ENCODE results near the gene DGKK. TPM values are rescaled to one million over a fixed set of nuclear protein-coding genes. Genes with fewer than 3 reads are reported as not detected.
A peak's percentile ranks its signal among the peaks of the same experiment; 100 is the strongest.

The DGKK gene
- total RNA-seq, 1 donor from 2014 or later, result 0.05 TPM

- Histone ChIP-seq H3K27me3 (ENCODE audit: insufficient read depth, low read length) (no peaks in the 10 kb centered on the region), H3K9ac (ENCODE audit: low read length) (no peak overlapping the region), H3K36me3 (ENCODE audit: insufficient read depth, low read length) (no peaks in the 10 kb centered on the region), H3K4me3 (ENCODE audit: insufficient read depth, low read depth, low read length) (no peak overlapping the region), H3K4me1 (ENCODE audit: insufficient read depth, low read length) (no peaks in the 10 kb centered on the region), H3K4me2 (ENCODE audit: low read length) (no peak overlapping the region), H3K79me2 (ENCODE audit: insufficient read depth, low read length) (no peaks in the 10 kb centered on the region), H3K9me3 (ENCODE audit: insufficient read depth, low read depth, low read length) (no peaks in the 10 kb centered on the region), H2AFZ (ENCODE audit: low read depth, low read length) (no peak overlapping the region), H3K27ac (ENCODE audit: low read depth, low read length) (no peak overlapping the region), H4K20me1 (ENCODE audit: insufficient read depth, low read length) (no peaks in the 10 kb centered on the region)
- FAIRE-seq (peak; percentile 77), DNase-seq (ENCODE audit: low read depth) (no peak)
- H3K4me3 Mint-ChIP-seq (ENCODE audit: unreplicated experiment), result no peak overlapping the region
- H3K36me3 Mint-ChIP-seq (ENCODE audit: low read depth, unreplicated experiment), result no peaks in the 10 kb centered on the region
- H3K9me3 Mint-ChIP-seq (ENCODE audit: unreplicated experiment), result no peaks in the 10 kb centered on the region
- no peak overlapping the region for H3K27ac Mint-ChIP-seq (ENCODE audit: unreplicated experiment)
- H3K4me1 Mint-ChIP-seq (ENCODE audit: low read depth, unreplicated experiment), result peaks cover 3% of the 10 kb centered on the region
- no peak for TF ChIP-seq CTCF (IDR thresholded peaks at IDR 0.05; ENCODE audit: insufficient read depth, low read depth, low read length)
- no peak for TF ChIP-seq EZH2 (IDR thresholded peaks at IDR 0.05; ENCODE audit: insufficient read depth, low read length)
- H3K27me3 Mint-ChIP-seq (ENCODE audit: low read depth, unreplicated experiment), result no peaks in the 10 kb centered on the region
Observed at GRCh38 chrX:50483283-50483682, 12.7 kb upstream of the DGKK start.

GRCh38 chrX:50475208-50475607 is 4.6 kb upstream of the DGKK start:
- DNase-seq (ENCODE audit: low read depth) (no peak), FAIRE-seq (peak; percentile 89)
- H3K9ac ChIP-seq (ENCODE audit: low read length), result no peak overlapping the region
- Mint-ChIP-seq H3K4me3 (ENCODE audit: unreplicated experiment) (no peak overlapping the region), H3K27me3 (ENCODE audit: low read depth, unreplicated experiment) (peaks cover 36% of the 10 kb centered on the region), H3K9me3 (ENCODE audit: unreplicated experiment) (no peaks in the 10 kb centered on the region), H3K4me1 (ENCODE audit: low read depth, unreplicated experiment) (no peaks in the 10 kb centered on the region), H3K27ac (ENCODE audit: unreplicated experiment) (no peak overlapping the region), H3K36me3 (ENCODE audit: low read depth, unreplicated experiment) (no peaks in the 10 kb centered on the region)
- no peak overlapping the region for H2AFZ ChIP-seq (ENCODE audit: low read depth, low read length)
- no peaks in the 10 kb centered on the region for H3K9me3 ChIP-seq (ENCODE audit: insufficient read depth, low read depth, low read length)
- no peaks in the 10 kb centered on the region for H3K4me1 ChIP-seq (ENCODE audit: insufficient read depth, low read length)
- no peak overlapping the region for H3K4me2 ChIP-seq (ENCODE audit: low read length)
- TF ChIP-seq EZH2 (IDR thresholded peaks at IDR 0.05; ENCODE audit: insufficient read depth, low read length) (no peak), CTCF (IDR thresholded peaks at IDR 0.05; ENCODE audit: insufficient read depth, low read depth, low read length) (no peak)
- H4K20me1 ChIP-seq (ENCODE audit: insufficient read depth, low read length), result no peaks in the 10 kb centered on the region
- H3K36me3 ChIP-seq (ENCODE audit: insufficient read depth, low read length), result no peaks in the 10 kb centered on the region
- H3K27me3 ChIP-seq (ENCODE audit: insufficient read depth, low read length), result peaks cover 11% of the 10 kb centered on the region
- no peak overlapping the region for H3K27ac ChIP-seq (ENCODE audit: low read depth, low read length)
- H3K79me2 ChIP-seq (ENCODE audit: insufficient read depth, low read length), result no peaks in the 10 kb centered on the region
- no peak overlapping the region for H3K4me3 ChIP-seq (ENCODE audit: insufficient read depth, low read depth, low read length)

GRCh38 chrX:50471390-50471789 is 765 bp upstream of the DGKK start:
- Histone ChIP-seq H2AFZ (ENCODE audit: low read depth, low read length) (no peak overlapping the region), H3K4me3 (ENCODE audit: insufficient read depth, low read depth, low read length) (no peak overlapping the region), H3K27ac (ENCODE audit: low read depth, low read length) (no peak overlapping the region), H3K4me2 (ENCODE audit: low read length) (no peak overlapping the region), H3K9me3 (ENCODE audit: insufficient read depth, low read depth, low read length) (no peaks in the 10 kb centered on the region), H3K4me1 (ENCODE audit: insufficient read depth, low read length) (no peaks in the 10 kb centered on the region), H4K20me1 (ENCODE audit: insufficient read depth, low read length) (no peaks in the 10 kb centered on the region), H3K9ac (ENCODE audit: low read length) (no peak overlapping the region), H3K79me2 (ENCODE audit: insufficient read depth, low read length) (no peaks in the 10 kb centered on the region), H3K36me3 (ENCODE audit: insufficient read depth, low read length) (no peaks in the 10 kb centered on the region), H3K27me3 (ENCODE audit: insufficient read depth, low read length) (peaks cover 28% of the 10 kb centered on the region)
- Mint-ChIP-seq H3K4me3 (ENCODE audit: unreplicated experiment) (peak overlapping the region; percentile 50), H3K27ac (ENCODE audit: unreplicated experiment) (no peak overlapping the region), H3K27me3 (ENCODE audit: low read depth, unreplicated experiment) (peaks cover 60% of the 10 kb centered on the region), H3K4me1 (ENCODE audit: low read depth, unreplicated experiment) (no peaks in the 10 kb centered on the region), H3K36me3 (ENCODE audit: low read depth, unreplicated experiment) (no peaks in the 10 kb centered on the region), H3K9me3 (ENCODE audit: unreplicated experiment) (no peaks in the 10 kb centered on the region)
- TF ChIP-seq EZH2 (IDR thresholded peaks at IDR 0.05; ENCODE audit: insufficient read depth, low read length), result no peak
- TF ChIP-seq CTCF (IDR thresholded peaks at IDR 0.05; ENCODE audit: insufficient read depth, low read depth, low read length), result no peak
- FAIRE-seq (no peak), DNase-seq (ENCODE audit: low read depth) (no peak)

Data from astrocyte (in vitro differentiated cells and primary cell).